Measurements from ENCODE around the gene EBF3.

Gene EBF3

GRCh38 chr10:129938460-129938859 is 25.6 kb downstream of the EBF3 start:
- TF ChIP-seq ZNF274 (IDR thresholded peaks at IDR 0.05; ENCODE audit: low read depth, low read length): no peak

GRCh38 chr10:129937351-129937751 is 26.7 kb downstream of the EBF3 start:
- no peak for TF ChIP-seq ZNF274 (IDR thresholded peaks at IDR 0.05; ENCODE audit: low read depth, low read length)

More at GRCh38 chr10:129938460-129938859, 25.6 kb downstream of the EBF3 start:
- H3K4me3 ChIP-seq (ENCODE audit: low read length): no peak overlapping the region

GRCh38 chr10:129936923-129937300 is 27.2 kb downstream of the EBF3 start:
- no peak overlapping the region for H3K4me3 ChIP-seq (ENCODE audit: low read length)
- no peak for TF ChIP-seq ZNF274 (IDR thresholded peaks at IDR 0.05; ENCODE audit: low read depth, low read length)

More at GRCh38 chr10:129937351-129937751, 26.7 kb downstream of the EBF3 start:
- H3K4me3 ChIP-seq (ENCODE audit: low read length): no peak overlapping the region

GRCh38 chr10:129936266-129936922 is 27.7 kb downstream of the EBF3 start:
- TF ChIP-seq ZNF274 (IDR thresholded peaks at IDR 0.05; ENCODE audit: low read depth, low read length): no peak
- H3K4me3 ChIP-seq (ENCODE audit: low read length): no peak overlapping the region

GRCh38 chr10:129935867-129936152 is 28.3 kb downstream of the EBF3 start:
- TF ChIP-seq ZNF274 (IDR thresholded peaks at IDR 0.05; ENCODE audit: low read depth, low read length): no peak
- H3K4me3 ChIP-seq (ENCODE audit: low read length): no peak overlapping the region

GRCh38 chr10:129935102-129935866 is 28.8 kb downstream of the EBF3 start:
- TF ChIP-seq ZNF274 (IDR thresholded peaks at IDR 0.05; ENCODE audit: low read depth, low read length): no peak

GRCh38 chr10:129934196-129934925 is 29.7 kb downstream of the EBF3 start:
- TF ChIP-seq ZNF274 (IDR thresholded peaks at IDR 0.05; ENCODE audit: low read depth, low read length): no peak

More at GRCh38 chr10:129935102-129935866, 28.8 kb downstream of the EBF3 start:
- no peak overlapping the region for H3K4me3 ChIP-seq (ENCODE audit: low read length)

GRCh38 chr10:129933456-129934092 is 30.5 kb downstream of the EBF3 start:
- H3K4me3 ChIP-seq (ENCODE audit: low read length): no peak overlapping the region
- no peak for TF ChIP-seq ZNF274 (IDR thresholded peaks at IDR 0.05; ENCODE audit: low read depth, low read length)

More at GRCh38 chr10:129934196-129934925, 29.7 kb downstream of the EBF3 start:
- no peak overlapping the region for H3K4me3 ChIP-seq (ENCODE audit: low read length)

GRCh38 chr10:129932751-129933433 is 31.2 kb downstream of the EBF3 start:
- no peak overlapping the region for H3K4me3 ChIP-seq (ENCODE audit: low read length)
- no peak for TF ChIP-seq ZNF274 (IDR thresholded peaks at IDR 0.05; ENCODE audit: low read depth, low read length)

GRCh38 chr10:129932182-129932581 is 31.9 kb downstream of the EBF3 start:
- no peak overlapping the region for H3K4me3 ChIP-seq (ENCODE audit: low read length)
- TF ChIP-seq ZNF274 (IDR thresholded peaks at IDR 0.05; ENCODE audit: low read depth, low read length): no peak

- no peak for TF ChIP-seq ZNF274 (IDR thresholded peaks at IDR 0.05; ENCODE audit: low read depth, low read length)
- H3K4me3 ChIP-seq (ENCODE audit: low read length): no peak overlapping the region
Measured at GRCh38 chr10:129929343-129930292, 34.5 kb downstream of the EBF3 start.

- TF ChIP-seq ZNF274 (IDR thresholded peaks at IDR 0.05; ENCODE audit: low read depth, low read length): no peak
- no peak overlapping the region for H3K4me3 ChIP-seq (ENCODE audit: low read length)
Measured at GRCh38 chr10:129927351-129928120, 36.5 kb downstream of the EBF3 start.

All from GM08714 (cell line).